Naive thymus-derived CD4-positive, alpha-beta T cell (primary cell): ENCODE data around the gene ETV7. TPM values are rescaled to one million over a fixed set of nuclear protein-coding genes. Genes with fewer than 3 reads are reported as not detected.
A peak's percentile ranks its signal among the peaks of the same experiment; 100 is the strongest.

Experiments used
- ATAC-seq: fragments of 150-1000 bp; cut with Tn5 transposase; 2 replicates; pipeline ENCODE4 v1.10.0; 2021; ENCODE audit warnings: mild to moderate bottlenecking, moderate library complexity
- CTCF ChIA-PET: fragments of 350-600 bp; sonication (Branson Sonifier 250); formaldehyde crosslinking; loops from one replicate; lab custom pipeline; 2021; ENCODE audit warnings: antibody characterized with exemption; lab: Charles Lee
- POLR2A ChIA-PET: fragments of 350-600 bp; sonication (Branson Sonifier 250); formaldehyde crosslinking; loops from one replicate; lab custom pipeline; 2021; ENCODE audit warnings: antibody characterized with exemption, inconsistent platforms; lab: Charles Lee
- DNase-seq, 9 donors: peaks; one replicate each; pipeline versions ENCODE4 v3.0.0 to v3.0.0-alpha.2; 2020 to 2022; ENCODE audit warnings: mixed read lengths in 1 of 9
- H3K27ac ChIP-seq: one replicate; pipeline ENCODE4 v1.7.0; 2013; ENCODE audit warnings: mild to moderate bottlenecking, low read depth, low read length, moderate library complexity
- H3K27me3 ChIP-seq, 2 donors: one replicate each; pipeline ENCODE4 v1.7.0; 2013; ENCODE audit warnings: low read length in 2 of 2, mild to moderate bottlenecking in 2 of 2, moderate library complexity in 2 of 2; ENCODE audit not compliant: control insufficient read depth in 2 of 2, insufficient read depth in 2 of 2
- H3K36me3 ChIP-seq, 3 experiments: 1 replicate in 2 of 3; 2 replicates in 1 of 3; pipeline ENCODE4 v1.7.0; 2013; ENCODE audit warnings: low read length in 3 of 3, mild to moderate bottlenecking in 3 of 3, moderate library complexity in 1 of 3; ENCODE audit not compliant: insufficient read depth in 3 of 3, control insufficient read depth in 2 of 3
- H3K4me1 ChIP-seq, 2 donors: one replicate each; pipeline ENCODE4 v1.7.0; 2013; ENCODE audit warnings: low read length in 2 of 2, mild to moderate bottlenecking in 2 of 2, moderate library complexity in 1 of 2; ENCODE audit not compliant: control insufficient read depth in 2 of 2, insufficient read depth in 2 of 2
- H3K4me3 ChIP-seq: 2 replicates; pipeline ENCODE4 v1.7.0; 2013; ENCODE audit warnings: mild to moderate bottlenecking, low read length
- H3K9me3 ChIP-seq, 3 experiments: 1 replicate in 2 of 3; 2 replicates in 1 of 3; pipeline ENCODE4 v1.7.0; 2013; ENCODE audit warnings: low read length in 3 of 3; ENCODE audit not compliant: control insufficient read depth in 2 of 3
- H3K27ac Mint-ChIP-seq, 9 donors: one replicate each; pipeline ENCODE4 v1.8.0; 2020 to 2022; ENCODE audit warnings: mixed read lengths in 9 of 9, mild to moderate bottlenecking in 8 of 9, moderate library complexity in 5 of 9, inconsistent platforms in 2 of 9
- H3K27me3 Mint-ChIP-seq, 5 donors: one replicate each; pipeline ENCODE4 v1.8.0; 2021 to 2022; ENCODE audit warnings: mixed read lengths in 5 of 5, mild to moderate bottlenecking in 1 of 5
- H3K36me3 Mint-ChIP-seq, 5 donors: one replicate each; pipeline ENCODE4 v1.8.0; 2020 to 2022; ENCODE audit warnings: mixed read lengths in 5 of 5, mild to moderate bottlenecking in 3 of 5, inconsistent platforms in 1 of 5
- H3K4me1 Mint-ChIP-seq, 7 donors: one replicate each; pipeline ENCODE4 v1.8.0; 2020 to 2022; ENCODE audit warnings: mixed read lengths in 7 of 7, mild to moderate bottlenecking in 3 of 7, inconsistent platforms in 1 of 7
- H3K4me3 Mint-ChIP-seq, 10 donors: one replicate each; pipeline ENCODE4 v1.8.0; 2020 to 2022; ENCODE audit warnings: mild to moderate bottlenecking in 10 of 10, mixed read lengths in 10 of 10, moderate library complexity in 6 of 10, inconsistent platforms in 2 of 10
- H3K9me3 Mint-ChIP-seq, 11 donors: one replicate each; pipeline ENCODE4 v1.8.0; 2020 to 2022; ENCODE audit warnings: mixed read lengths in 11 of 11, mild to moderate bottlenecking in 4 of 11, inconsistent platforms in 1 of 11, moderate library complexity in 1 of 11
- intact Hi-C, 2 donors: fragments of 100-400 bp; cut with micrococcal nuclease; formaldehyde crosslinking; loops; one replicate each; pipeline ENCODE4 v1.15.1; 2023
- polyA plus RNA-seq, 2 donors: library from polyadenylated mRNA; unstranded; fragments of 300-500 nt; fragmentation: Illumina TruSeq; gene quantifications; one replicate each; pipeline ENCODE4 v1.2.3, GENCODE V29; 2021
- total RNA-seq, 6 experiments: library from RNA in 5 of 6; stranded (reverse) in 5 of 6; gene quantifications; 1 replicate in 5 of 6; 2 replicates in 1 of 6; pipeline ENCODE4 v1.2.3 and lab custom pipeline; 2021 to 2026

ETV7 gene
- total and polyA plus RNA-seq, 7 experiments from 2014 or later: 0.32 to 12.5 (median 0.79) TPM; not detected in 2

- intact Hi-C loops: no loop called here
- H3K4me3 Mint-ChIP-seq: no peak overlapping the region
- H3K9me3 ChIP-seq: no peaks in the 10 kb centered on the region
- H3K27me3 Mint-ChIP-seq: peaks cover 0 to 46% (median 4%) of the 10 kb centered on the region in 5 donors
- POLR2A ChIA-PET: interaction anchor here (0.7 kb wide), 1 partner anchor 208 kb away, joined by 8 read pairs; no protein-coding TSS in a partner anchor
- H3K9me3 Mint-ChIP-seq: peaks cover 0 to 5% (median 0%) of the 10 kb centered on the region in 11 donors
- H3K4me1 Mint-ChIP-seq: peaks cover 0 to 20% (median 4%) of the 10 kb centered on the region in 7 donors
- CTCF ChIA-PET: no interaction called here
- H3K4me1 ChIP-seq: peaks cover 4 to 6% of the 10 kb centered on the region in 2 donors
- no peaks in the 10 kb centered on the region for H3K27me3 ChIP-seq
- H3K4me3 ChIP-seq: no peak overlapping the region
- H3K36me3 ChIP-seq: no peaks in the 10 kb centered on the region
- no peak overlapping the region for H3K27ac Mint-ChIP-seq
- no peak overlapping the region for H3K27ac ChIP-seq
- DNase-seq (no peak), ATAC-seq (no peak)
- peaks cover 0 to 2% (median 0%) of the 10 kb centered on the region in 5 donors for H3K36me3 Mint-ChIP-seq
Measured at GRCh38 chr6:36355819-36356218, 31.6 kb downstream of the ETV7 start.

- Mint-ChIP-seq H3K4me1 (peaks cover 0 to 11% (median 0%) of the 10 kb centered on the region in 7 donors), H3K9me3 (peaks cover 0 to 5% (median 0%) of the 10 kb centered on the region in 11 donors), H3K27ac (no peak overlapping the region), H3K27me3 (peaks cover 0 to 58% (median 4%) of the 10 kb centered on the region in 5 donors), H3K36me3 (peaks cover 0 to 2% (median 0%) of the 10 kb centered on the region in 5 donors), H3K4me3 (no peak overlapping the region)
- ChIA-PET CTCF (interaction anchor here (0.7 kb wide), 1 partner anchor 13 kb away, joined by 3 read pairs; no protein-coding TSS in a partner anchor), POLR2A (no interaction called here)
- no peaks in the 10 kb centered on the region for H3K27me3 ChIP-seq
- DNase-seq: no peak
- H3K4me3 ChIP-seq: no peak overlapping the region
- no peak overlapping the region for H3K27ac ChIP-seq
- intact Hi-C loops: no loop called here
- no peaks in the 10 kb centered on the region for H3K4me1 ChIP-seq
- ATAC-seq: no peak
- H3K36me3 ChIP-seq: no peaks in the 10 kb centered on the region
- no peaks in the 10 kb centered on the region for H3K9me3 ChIP-seq
Measured at GRCh38 chr6:36353411-36353915, 34.0 kb downstream of the ETV7 start.

- peaks cover 0 to 56% (median 4%) of the 10 kb centered on the region in 5 donors for H3K27me3 Mint-ChIP-seq
- H3K27me3 ChIP-seq: no peaks in the 10 kb centered on the region
- peaks cover 0 to 5% (median 0%) of the 10 kb centered on the region in 11 donors for H3K9me3 Mint-ChIP-seq
- H3K36me3 Mint-ChIP-seq: peaks cover 0 to 2% (median 0%) of the 10 kb centered on the region in 5 donors
- H3K9me3 ChIP-seq: no peaks in the 10 kb centered on the region
- CTCF ChIA-PET: no interaction called here
- no peaks in the 10 kb centered on the region for H3K4me1 ChIP-seq
- intact Hi-C loops: no loop called here
- no peak overlapping the region for H3K27ac Mint-ChIP-seq
- H3K27ac ChIP-seq: no peak overlapping the region
- H3K36me3 ChIP-seq: no peaks in the 10 kb centered on the region
- H3K4me1 Mint-ChIP-seq: peaks cover 0 to 4% (median 0%) of the 10 kb centered on the region in 7 donors
- DNase-seq: no peak
- POLR2A ChIA-PET: no interaction called here
- no peak overlapping the region for H3K4me3 ChIP-seq
- ATAC-seq: no peak
- H3K4me3 Mint-ChIP-seq: no peak overlapping the region
Measured at GRCh38 chr6:36352477-36353157, 34.9 kb downstream of the ETV7 start.

GRCh38 chr6:36350681-36351571, 36.5 kb downstream of the ETV7 start:
- Mint-ChIP-seq H3K36me3 (peaks cover 0 to 2% (median 0%) of the 10 kb centered on the region in 5 donors), H3K4me1 (peaks cover 0 to 4% (median 0%) of the 10 kb centered on the region in 7 donors), H3K27ac (no peak overlapping the region), H3K9me3 (peaks cover 0 to 5% (median 0%) of the 10 kb centered on the region in 11 donors), H3K27me3 (peaks cover 0 to 51% (median 0%) of the 10 kb centered on the region in 5 donors), H3K4me3 (no peak overlapping the region)
- CTCF ChIA-PET: no interaction called here
- ATAC-seq (no peak), DNase-seq (no peak)
- Histone ChIP-seq H3K4me1 (no peaks in the 10 kb centered on the region), H3K36me3 (no peaks in the 10 kb centered on the region), H3K9me3 (no peaks in the 10 kb centered on the region), H3K4me3 (no peak overlapping the region), H3K27ac (no peak overlapping the region), H3K27me3 (no peaks in the 10 kb centered on the region)
- intact Hi-C loops: no loop called here
- POLR2A ChIA-PET: interaction anchor here (0.7 kb wide), 1 partner anchor 213 kb away, joined by 3 read pairs; no protein-coding TSS in a partner anchor

- H3K36me3 ChIP-seq: no peaks in the 10 kb centered on the region
- Mint-ChIP-seq H3K27me3 (peaks cover 0 to 43% (median 0%) of the 10 kb centered on the region in 5 donors), H3K27ac (no peak overlapping the region), H3K9me3 (peaks cover 0 to 5% (median 0%) of the 10 kb centered on the region in 11 donors), H3K4me3 (no peak overlapping the region), H3K36me3 (peaks cover 0 to 2% (median 0%) of the 10 kb centered on the region in 5 donors), H3K4me1 (peaks cover 0 to 4% (median 0%) of the 10 kb centered on the region in 7 donors)
- no peaks in the 10 kb centered on the region for H3K9me3 ChIP-seq
- ChIA-PET POLR2A (no interaction called here), CTCF (no interaction called here)
- no peaks in the 10 kb centered on the region for H3K4me1 ChIP-seq
- no peak overlapping the region for H3K4me3 ChIP-seq
- no peaks in the 10 kb centered on the region for H3K27me3 ChIP-seq
- no peak for DNase-seq
- intact Hi-C loops: no loop called here
- H3K27ac ChIP-seq: no peak overlapping the region
- no peak for ATAC-seq
Measured at GRCh38 chr6:36350082-36350481, 37.4 kb downstream of the ETV7 start.

GRCh38 chr6:36349240-36349639, 38.2 kb downstream of the ETV7 start:
- Histone ChIP-seq H3K27ac (no peak overlapping the region), H3K36me3 (no peaks in the 10 kb centered on the region), H3K27me3 (no peaks in the 10 kb centered on the region), H3K4me3 (no peak overlapping the region), H3K9me3 (no peaks in the 10 kb centered on the region), H3K4me1 (no peaks in the 10 kb centered on the region)
- DNase-seq (peak in 6 of 9 donors; percentile 11 to 69 (median 40)), ATAC-seq (no peak)
- Mint-ChIP-seq H3K36me3 (peaks cover 0 to 2% (median 0%) of the 10 kb centered on the region in 5 donors), H3K27me3 (peaks cover 0 to 36% (median 0%) of the 10 kb centered on the region in 5 donors), H3K4me3 (no peak overlapping the region), H3K4me1 (peaks cover 0 to 4% (median 0%) of the 10 kb centered on the region in 7 donors), H3K9me3 (peaks cover 0 to 5% (median 0%) of the 10 kb centered on the region in 11 donors), H3K27ac (peak overlapping the region in 1 of 9 donors; percentile 38)
- CTCF ChIA-PET: interaction anchor here (0.6 to 0.8 kb wide), 2 partner anchors 9 to 164 kb away, joined by 3 to 6 read pairs; no protein-coding TSS in a partner anchor
- intact Hi-C loops: no loop called here
- POLR2A ChIA-PET: no interaction called here
